ENCODE results near the gene OR10H3. TPM values are rescaled to one million over a fixed set of nuclear protein-coding genes. Genes with fewer than 3 reads are reported as not detected.

Gene OR10H3
- total and polyA plus RNA-seq, 2 experiments from 2014 or later = not detected

DNA sequence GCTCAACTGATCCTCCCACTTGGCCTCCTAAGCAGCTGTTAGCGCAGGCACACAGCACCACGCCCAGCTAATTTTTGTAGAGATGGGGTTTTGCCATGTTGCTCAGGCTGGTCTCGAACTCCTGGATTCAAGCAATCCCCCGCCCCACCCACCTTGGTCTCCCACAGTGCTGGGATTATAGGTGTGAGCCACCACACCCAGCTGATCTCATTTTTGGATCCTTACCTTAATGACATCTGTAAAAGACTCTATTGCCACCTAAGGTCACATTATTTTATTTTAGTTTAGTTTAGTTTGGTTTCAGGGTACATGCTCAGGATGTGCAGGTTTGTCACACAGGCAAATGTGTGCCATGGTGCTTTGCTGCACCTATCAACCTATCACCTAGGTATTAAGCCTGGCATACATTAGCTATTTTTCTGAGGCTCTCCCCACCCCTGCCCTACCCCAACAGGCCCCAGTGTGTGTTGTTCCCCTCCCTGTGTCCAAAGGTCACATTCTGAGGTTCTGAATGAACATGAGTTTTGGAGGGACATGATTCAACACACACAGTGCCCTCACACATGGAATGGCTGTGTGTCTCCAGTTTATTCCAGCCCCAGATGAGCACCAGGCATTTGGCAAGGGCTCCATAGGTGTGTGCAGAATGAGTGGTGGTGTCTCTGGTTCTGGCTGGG lies 50.9 kb downstream of the OR10H3 start:
- H3K4me2 ChIP-seq = no peak overlapping the region
- Mint-ChIP-seq H3K27ac (no peak overlapping the region), H3K9me3 (peaks cover 95% of the 10 kb centered on the region), H3K36me3 (ENCODE audit: low read depth) (peaks cover 40% of the 10 kb centered on the region), H3K27me3 (ENCODE audit: insufficient read depth, low read depth, poor library complexity) (peaks cover 2% of the 10 kb centered on the region), H3K4me1 (no peaks in the 10 kb centered on the region), H3K4me3 (no peak overlapping the region)
- no peak overlapping the region for H3K27ac ChIP-seq (ENCODE audit: low read depth)
- H3K27me3 ChIP-seq (ENCODE audit: insufficient read depth) = no peaks in the 10 kb centered on the region
- H2AFZ ChIP-seq = no peak overlapping the region
- no peaks in the 10 kb centered on the region for H3K36me3 ChIP-seq (ENCODE audit: insufficient read depth)
- H3K4me1 ChIP-seq (ENCODE audit: insufficient read depth) = no peaks in the 10 kb centered on the region
- no peaks in the 10 kb centered on the region for H3F3A ChIP-seq (replicated peaks; ENCODE audit: low read depth)
- no peak overlapping the region for H3K4me3 ChIP-seq
- H4K20me1 ChIP-seq (replicated peaks; ENCODE audit: insufficient read depth) = no peaks in the 10 kb centered on the region
- no peak for DNase-seq (ENCODE audit: low spot score)
- TF ChIP-seq CREB1 (CRISPR knock-in tag; IDR thresholded peaks at IDR 0.05; ENCODE audit: low read depth) (no peak), ZNF114 (CRISPR knock-in tag; IDR thresholded peaks at IDR 0.05) (no peak), EZH2phosphoT487 (IDR thresholded peaks at IDR 0.05; ENCODE audit: unreplicated experiment) (no peak), ZNF331 (CRISPR knock-in tag; IDR thresholded peaks at IDR 0.05; ENCODE audit: low read depth) (no peak), JUNB (IDR thresholded peaks at IDR 0.05; ENCODE audit: unreplicated experiment) (no peak), STAT1 (IDR thresholded peaks at IDR 0.05; ENCODE audit: unreplicated experiment) (no peak), EZH2 (IDR thresholded peaks at IDR 0.05; ENCODE audit: low read depth, unreplicated experiment) (no peak)
- TF ChIP-seq, protein P1, sequence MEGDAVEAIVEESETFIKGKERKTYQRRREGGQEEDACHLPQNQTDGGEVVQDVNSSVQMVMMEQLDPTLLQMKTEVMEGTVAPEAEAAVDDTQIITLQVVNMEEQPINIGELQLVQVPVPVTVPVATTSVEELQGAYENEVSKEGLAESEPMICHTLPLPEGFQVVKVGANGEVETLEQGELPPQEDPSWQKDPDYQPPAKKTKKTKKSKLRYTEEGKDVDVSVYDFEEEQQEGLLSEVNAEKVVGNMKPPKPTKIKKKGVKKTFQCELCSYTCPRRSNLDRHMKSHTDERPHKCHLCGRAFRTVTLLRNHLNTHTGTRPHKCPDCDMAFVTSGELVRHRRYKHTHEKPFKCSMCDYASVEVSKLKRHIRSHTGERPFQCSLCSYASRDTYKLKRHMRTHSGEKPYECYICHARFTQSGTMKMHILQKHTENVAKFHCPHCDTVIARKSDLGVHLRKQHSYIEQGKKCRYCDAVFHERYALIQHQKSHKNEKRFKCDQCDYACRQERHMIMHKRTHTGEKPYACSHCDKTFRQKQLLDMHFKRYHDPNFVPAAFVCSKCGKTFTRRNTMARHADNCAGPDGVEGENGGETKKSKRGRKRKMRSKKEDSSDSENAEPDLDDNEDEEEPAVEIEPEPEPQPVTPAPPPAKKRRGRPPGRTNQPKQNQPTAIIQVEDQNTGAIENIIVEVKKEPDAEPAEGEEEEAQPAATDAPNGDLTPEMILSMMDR (conservative IDR thresholded peaks at IDR 0.05; ENCODE audit: low read depth in 2 of 2) = no peak
- TF ChIP-seq, protein P2, sequence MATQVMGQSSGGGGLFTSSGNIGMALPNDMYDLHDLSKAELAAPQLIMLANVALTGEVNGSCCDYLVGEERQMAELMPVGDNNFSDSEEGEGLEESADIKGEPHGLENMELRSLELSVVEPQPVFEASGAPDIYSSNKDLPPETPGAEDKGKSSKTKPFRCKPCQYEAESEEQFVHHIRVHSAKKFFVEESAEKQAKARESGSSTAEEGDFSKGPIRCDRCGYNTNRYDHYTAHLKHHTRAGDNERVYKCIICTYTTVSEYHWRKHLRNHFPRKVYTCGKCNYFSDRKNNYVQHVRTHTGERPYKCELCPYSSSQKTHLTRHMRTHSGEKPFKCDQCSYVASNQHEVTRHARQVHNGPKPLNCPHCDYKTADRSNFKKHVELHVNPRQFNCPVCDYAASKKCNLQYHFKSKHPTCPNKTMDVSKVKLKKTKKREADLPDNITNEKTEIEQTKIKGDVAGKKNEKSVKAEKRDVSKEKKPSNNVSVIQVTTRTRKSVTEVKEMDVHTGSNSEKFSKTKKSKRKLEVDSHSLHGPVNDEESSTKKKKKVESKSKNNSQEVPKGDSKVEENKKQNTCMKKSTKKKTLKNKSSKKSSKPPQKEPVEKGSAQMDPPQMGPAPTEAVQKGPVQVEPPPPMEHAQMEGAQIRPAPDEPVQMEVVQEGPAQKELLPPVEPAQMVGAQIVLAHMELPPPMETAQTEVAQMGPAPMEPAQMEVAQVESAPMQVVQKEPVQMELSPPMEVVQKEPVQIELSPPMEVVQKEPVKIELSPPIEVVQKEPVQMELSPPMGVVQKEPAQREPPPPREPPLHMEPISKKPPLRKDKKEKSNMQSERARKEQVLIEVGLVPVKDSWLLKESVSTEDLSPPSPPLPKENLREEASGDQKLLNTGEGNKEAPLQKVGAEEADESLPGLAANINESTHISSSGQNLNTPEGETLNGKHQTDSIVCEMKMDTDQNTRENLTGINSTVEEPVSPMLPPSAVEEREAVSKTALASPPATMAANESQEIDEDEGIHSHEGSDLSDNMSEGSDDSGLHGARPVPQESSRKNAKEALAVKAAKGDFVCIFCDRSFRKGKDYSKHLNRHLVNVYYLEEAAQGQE (IDR thresholded peaks at IDR 0.05; ENCODE audit: unreplicated experiment) = no peak
- TF ChIP-seq, protein P3, sequence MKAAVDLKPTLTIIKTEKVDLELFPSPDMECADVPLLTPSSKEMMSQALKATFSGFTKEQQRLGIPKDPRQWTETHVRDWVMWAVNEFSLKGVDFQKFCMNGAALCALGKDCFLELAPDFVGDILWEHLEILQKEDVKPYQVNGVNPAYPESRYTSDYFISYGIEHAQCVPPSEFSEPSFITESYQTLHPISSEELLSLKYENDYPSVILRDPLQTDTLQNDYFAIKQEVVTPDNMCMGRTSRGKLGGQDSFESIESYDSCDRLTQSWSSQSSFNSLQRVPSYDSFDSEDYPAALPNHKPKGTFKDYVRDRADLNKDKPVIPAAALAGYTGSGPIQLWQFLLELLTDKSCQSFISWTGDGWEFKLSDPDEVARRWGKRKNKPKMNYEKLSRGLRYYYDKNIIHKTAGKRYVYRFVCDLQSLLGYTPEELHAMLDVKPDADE (IDR thresholded peaks at IDR 0.05) = no peak
- no peaks in the 10 kb centered on the region for H3K9me2 ChIP-seq (ENCODE audit: insufficient read depth)
- no peak for ATAC-seq
- H3K79me2 ChIP-seq (replicated peaks; ENCODE audit: insufficient read depth) = no peaks in the 10 kb centered on the region

Measured in GM23338 (cell line).